NCI-H774 (cell line): Measurements from ENCODE around the gene SRGAP1.
"Not testable (repeated sequence)": the region's sequence is repeated elsewhere in the genome, so short reads cannot be mapped to it uniquely, and the experiment has no call there.

Experiments
- DNase-seq: peaks from one replicate; lab custom pipeline; 2025; lab: John Stamatoyannopoulos, UW

Gene SRGAP1

GRCh38 chr12:64007853-64008252, 163.4 kb downstream of the SRGAP1 start:
- DNase-seq: no peak

DNA sequence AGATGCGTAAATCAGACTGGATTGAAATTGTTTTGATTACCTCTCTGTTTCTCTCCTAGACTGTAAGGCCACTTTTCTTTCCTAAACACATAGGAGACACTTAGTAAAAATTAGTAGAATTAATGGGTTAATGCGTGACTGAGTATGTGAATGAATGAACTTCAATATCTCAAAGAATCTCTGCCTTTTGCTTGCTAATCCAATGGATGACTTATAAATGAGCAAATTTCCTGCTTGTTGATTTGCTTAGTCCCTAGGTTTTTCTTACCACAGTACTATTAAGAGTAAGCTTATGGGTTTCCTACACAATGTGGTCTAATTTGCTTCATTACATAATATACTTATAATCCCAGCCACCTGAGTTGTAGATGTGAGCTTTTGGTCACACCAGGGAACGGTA, 164.1 kb downstream of the SRGAP1 start:
- DNase-seq: no peak

- DNase-seq: no peak
Measured at GRCh38 chr12:64009321-64010068, 165.0 kb downstream of the SRGAP1 start.

DNA sequence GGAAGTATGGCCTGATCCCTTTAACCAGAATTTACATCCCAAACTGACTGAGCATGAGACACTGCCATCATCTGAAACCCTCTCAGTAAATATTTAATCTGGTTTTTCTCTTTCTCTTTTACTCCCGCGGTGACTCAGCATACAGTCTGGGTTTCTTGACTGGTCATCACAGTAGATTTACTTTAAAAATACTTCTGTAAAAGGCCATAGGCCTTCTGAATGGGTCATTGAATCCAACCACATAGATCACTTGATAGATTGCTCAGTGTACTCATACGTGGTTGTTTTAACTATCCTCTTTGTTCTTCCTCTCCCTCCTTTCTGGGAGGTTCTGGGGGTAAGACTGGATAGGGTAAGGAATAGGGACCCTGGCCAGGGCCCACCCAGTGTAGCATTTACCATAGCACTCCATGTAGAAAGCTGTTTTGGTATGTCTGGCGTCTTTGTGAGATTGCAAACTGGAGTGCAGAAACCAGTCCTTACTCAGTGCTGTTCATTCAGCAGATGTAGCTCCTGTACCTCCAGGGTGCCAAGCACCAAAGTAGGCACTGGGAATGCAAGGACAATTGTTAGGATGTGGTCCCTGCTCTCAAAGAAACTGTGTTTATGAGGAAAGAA, 165.7 kb downstream of the SRGAP1 start:
- DNase-seq: no peak

GRCh38 chr12:64016521-64016920, 172.0 kb downstream of the SRGAP1 start:
- DNase-seq: no peak

- not testable (repeated sequence) for DNase-seq
Measured at GRCh38 chr12:64018116-64018515, 173.6 kb downstream of the SRGAP1 start.

- no peak for DNase-seq
Measured at GRCh38 chr12:64018524-64018923, 174.0 kb downstream of the SRGAP1 start.

GRCh38 chr12:64019101-64019500, 174.6 kb downstream of the SRGAP1 start:
- DNase-seq: no peak

DNA sequence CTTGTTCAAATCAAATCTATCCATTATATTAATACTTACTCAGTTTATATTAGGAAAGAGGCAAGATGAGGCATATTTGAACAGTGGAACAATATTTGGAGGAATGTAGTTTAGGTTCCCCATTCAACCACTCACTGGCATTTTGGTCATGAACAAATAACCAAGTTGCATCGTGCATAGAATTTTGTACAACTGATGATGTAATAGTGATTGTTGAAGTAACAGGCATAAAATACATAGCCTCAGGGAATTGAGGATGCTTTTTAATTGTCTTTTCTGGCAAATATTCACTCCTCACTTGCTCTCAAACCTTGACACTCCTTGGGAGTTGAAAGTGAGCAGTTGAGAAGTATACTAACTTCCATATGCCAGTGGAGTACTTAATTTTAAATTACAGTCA, 175.2 kb downstream of the SRGAP1 start:
- no peak for DNase-seq

- DNase-seq: no peak
Measured at GRCh38 chr12:64025174-64025958, 180.9 kb downstream of the SRGAP1 start.

DNA sequence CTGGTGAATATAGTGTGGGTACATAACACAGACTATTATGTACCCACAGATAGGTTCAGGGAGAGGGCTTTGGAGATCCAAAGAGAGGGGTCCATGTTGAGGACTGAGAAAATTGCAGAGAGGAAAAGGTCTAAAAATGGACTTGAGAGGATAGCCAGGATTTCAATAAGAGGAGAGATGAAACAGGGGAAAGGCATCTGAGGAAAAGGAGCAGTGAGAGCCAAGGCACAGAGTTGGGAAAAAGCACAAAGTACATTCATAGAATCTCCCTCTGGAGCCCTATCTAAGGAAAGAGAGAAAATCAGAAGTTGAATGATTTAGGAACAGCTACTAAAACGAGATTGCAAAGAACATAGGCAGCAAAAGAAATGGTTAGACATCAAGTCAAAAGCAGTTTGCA, 182.8 kb downstream of the SRGAP1 start:
- DNase-seq: no peak

DNA sequence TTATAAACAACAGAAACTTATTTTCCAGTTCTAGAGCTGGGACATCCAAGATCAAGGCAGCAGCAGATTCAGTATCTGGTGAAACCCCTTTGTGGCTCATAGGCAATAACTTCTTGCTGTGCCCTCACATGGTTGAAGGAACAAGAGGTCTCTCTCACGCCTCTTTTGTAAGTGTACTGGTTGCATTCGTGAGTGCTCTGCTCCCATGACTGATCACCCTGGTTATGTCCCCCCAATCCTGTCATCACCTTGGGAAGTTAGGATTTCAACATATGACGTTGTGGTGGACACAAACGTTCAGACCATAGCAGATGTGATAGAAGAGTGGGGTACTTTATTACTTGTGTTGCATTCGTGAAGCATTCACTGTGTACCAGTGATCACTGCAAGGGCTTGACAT, 184.0 kb downstream of the SRGAP1 start:
- no peak for DNase-seq

GRCh38 chr12:64029013-64029857, 184.7 kb downstream of the SRGAP1 start:
- DNase-seq: no peak

DNA sequence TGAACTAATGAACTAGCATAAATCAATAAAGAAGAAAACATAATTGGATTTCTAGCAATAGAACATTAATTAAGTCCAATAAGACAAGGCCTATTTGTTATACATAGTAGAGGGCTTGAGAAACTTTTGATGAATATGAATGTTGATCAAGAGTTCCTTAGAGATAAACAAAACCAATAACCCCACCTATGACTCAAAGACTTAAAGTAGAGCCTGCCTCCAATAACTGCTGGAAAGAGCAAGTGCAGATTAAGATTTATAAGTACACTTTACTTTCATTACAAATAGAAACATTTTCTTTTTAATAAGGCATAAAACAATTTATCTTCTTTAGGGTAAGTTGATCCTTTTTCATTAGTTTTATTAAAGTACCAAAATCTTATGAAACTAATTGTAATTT, 185.7 kb downstream of the SRGAP1 start:
- DNase-seq: no peak

GRCh38 chr12:64034056-64034455, 189.6 kb downstream of the SRGAP1 start:
- not testable (repeated sequence) for DNase-seq

GRCh38 chr12:64034901-64035576, 190.5 kb downstream of the SRGAP1 start:
- DNase-seq: no peak

DNA sequence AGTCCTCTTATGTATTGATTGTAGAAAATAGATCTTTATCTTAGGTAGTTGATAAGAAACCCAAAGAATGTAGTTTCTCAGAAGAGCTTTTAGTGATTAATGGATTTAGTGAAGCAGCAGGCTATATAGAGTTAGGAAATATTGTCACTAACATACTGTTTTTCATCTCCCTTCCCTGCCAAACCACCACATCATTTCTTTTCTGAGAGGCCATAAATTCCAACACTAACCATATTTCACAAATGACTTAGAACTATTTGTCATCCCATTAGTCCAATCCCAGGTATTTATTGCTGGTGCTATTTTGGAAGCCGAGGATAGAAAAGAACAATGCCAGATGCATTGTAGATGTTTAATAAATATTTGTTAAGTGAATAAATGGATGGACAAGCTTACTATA, 191.9 kb downstream of the SRGAP1 start:
- no peak for DNase-seq

GRCh38 chr12:64039281-64039871, 194.9 kb downstream of the SRGAP1 start:
- peak; percentile 95 for DNase-seq

GRCh38 chr12:64042911-64043310, 198.4 kb downstream of the SRGAP1 start:
- DNase-seq: no peak

- no peak for DNase-seq
Measured at GRCh38 chr12:64044191-64044590, 199.7 kb downstream of the SRGAP1 start.

DNA sequence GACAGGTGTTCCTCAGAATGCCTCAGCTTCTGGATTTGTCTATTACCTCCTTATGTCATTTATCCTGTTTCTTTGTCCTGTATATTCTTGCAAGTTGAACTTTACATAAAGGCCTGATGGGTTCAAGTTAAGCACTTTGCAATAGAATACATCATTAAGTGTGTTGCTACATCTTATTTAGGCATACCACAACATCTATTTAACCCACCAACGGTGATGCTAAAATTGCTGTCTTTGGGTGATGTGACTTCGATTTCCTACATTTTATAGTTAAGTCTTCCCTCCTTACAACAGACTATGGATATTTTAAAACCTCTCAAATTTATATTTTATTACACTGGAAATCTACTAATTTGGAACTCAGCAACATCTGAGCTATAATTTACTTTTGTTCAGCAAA, 206.6 kb downstream of the SRGAP1 start:
- no peak for DNase-seq
